IPS-18c (cell line): ENCODE results near the gene APMAP.

Experiments used
- H3K4me3 ChIP-seq: 2 replicates; pipeline ENCODE4 v1.7.0; 2013; ENCODE audit warnings: low read depth, mild to moderate bottlenecking, low read length, moderate library complexity; ENCODE audit not compliant: insufficient read depth
- H3K9me3 ChIP-seq: one replicate; pipeline ENCODE4 v1.6.1; 2013; ENCODE audit warnings: mild to moderate bottlenecking, low read length, moderate library complexity; ENCODE audit not compliant: control insufficient read depth, insufficient read depth

Gene APMAP

DNA sequence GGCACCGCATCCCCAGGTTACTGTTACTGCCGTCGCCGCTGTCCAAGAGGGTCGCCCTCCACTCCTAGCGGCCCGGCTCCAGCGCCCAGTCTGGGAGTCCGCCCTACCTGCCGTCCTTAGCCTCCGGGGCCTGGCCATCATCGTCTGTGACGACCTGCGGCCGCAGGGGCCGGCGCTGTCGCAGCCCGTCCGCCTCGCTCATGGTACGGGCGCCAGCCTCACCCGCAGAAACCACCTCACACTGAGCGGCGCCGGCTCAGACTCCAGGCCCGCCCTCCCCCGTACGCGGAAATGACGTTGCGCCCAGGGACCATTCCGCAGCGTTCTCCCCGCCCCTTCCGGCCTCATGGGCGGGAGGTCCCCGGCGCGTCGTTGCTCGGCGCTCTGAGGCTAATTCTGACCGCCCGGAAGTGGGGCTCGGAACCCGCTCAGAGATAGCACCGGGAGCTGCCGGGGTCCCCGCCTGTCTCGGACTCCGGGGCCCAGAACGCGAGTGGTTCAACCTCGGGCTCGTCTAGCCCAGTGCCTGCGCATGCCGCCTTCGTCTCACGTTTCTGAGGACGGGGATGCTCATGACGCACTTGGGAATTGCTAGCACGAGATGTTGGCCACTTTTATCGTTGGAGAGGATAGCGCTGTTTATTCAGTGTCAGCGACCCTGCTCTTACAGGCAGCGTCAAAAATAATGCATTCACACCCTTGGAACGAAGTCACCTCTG, at the start of gene APMAP:
Gene APMAP (minus strand): TSS at position 265 of the 719 bp plus-strand sequence. CDS start 63 bp downstream, at position 202.
- H3K9me3 ChIP-seq, result no peaks in the 10 kb centered on the region
- peak within 1 kb of the TSS; percentile 95 for H3K4me3 ChIP-seq

- H3K4me3 ChIP-seq, result no peak overlapping the region
- no peaks in the 10 kb centered on the region for H3K9me3 ChIP-seq
Measured at GRCh38 chr20:25041813-25042530, 49.4 kb upstream of the APMAP start.

DNA sequence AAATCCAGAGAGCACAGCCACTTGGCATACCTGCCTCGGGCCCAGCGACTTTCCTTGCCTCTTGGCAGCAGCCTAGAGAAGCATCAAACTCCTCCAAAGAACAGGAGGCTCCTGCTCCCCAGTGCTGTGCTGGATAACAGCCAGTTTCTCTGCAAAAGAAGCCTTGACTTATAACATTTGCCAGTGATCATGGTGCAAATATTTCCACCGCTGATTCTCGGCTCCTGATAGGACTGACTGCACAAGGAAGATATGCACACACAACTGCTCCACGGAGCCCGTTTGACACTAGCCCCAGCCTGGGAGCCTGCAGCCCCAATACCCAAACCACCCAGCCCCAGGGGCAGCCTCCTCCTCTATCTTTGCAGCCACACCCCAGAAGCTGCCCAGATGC, 47.9 kb upstream of the APMAP start:
- no peak overlapping the region for H3K4me3 ChIP-seq
- H3K9me3 ChIP-seq, result no peaks in the 10 kb centered on the region

- Histone ChIP-seq H3K4me3 (no peak overlapping the region), H3K9me3 (no peaks in the 10 kb centered on the region)
Measured at GRCh38 chr20:25039697-25040437, 47.3 kb upstream of the APMAP start.

DNA sequence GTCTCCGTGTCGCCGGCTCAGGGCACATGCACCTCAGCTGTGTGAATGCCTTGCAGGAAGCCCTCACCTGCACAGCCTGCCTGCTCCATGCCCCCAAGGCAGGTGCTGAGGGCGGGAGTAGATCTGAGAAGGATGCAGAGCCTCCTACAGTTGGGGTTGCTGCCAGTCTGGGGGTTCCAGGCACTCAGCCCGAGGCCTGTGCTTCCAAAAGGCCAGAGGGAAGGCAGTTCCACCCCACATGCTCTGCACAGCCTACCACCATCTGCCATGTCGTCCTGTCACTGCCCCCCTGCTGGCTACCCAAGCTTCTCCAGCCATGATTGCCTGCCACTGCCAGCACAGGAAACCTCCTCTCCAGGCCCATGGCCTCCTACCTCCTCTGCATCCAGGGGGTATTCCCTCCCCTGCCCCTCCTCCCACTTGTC, 46.1 kb upstream of the APMAP start:
- no peaks in the 10 kb centered on the region for H3K9me3 ChIP-seq
- H3K4me3 ChIP-seq, result no peak overlapping the region

GRCh38 chr20:25038103-25038410, 45.5 kb upstream of the APMAP start:
- no peak overlapping the region for H3K4me3 ChIP-seq

DNA sequence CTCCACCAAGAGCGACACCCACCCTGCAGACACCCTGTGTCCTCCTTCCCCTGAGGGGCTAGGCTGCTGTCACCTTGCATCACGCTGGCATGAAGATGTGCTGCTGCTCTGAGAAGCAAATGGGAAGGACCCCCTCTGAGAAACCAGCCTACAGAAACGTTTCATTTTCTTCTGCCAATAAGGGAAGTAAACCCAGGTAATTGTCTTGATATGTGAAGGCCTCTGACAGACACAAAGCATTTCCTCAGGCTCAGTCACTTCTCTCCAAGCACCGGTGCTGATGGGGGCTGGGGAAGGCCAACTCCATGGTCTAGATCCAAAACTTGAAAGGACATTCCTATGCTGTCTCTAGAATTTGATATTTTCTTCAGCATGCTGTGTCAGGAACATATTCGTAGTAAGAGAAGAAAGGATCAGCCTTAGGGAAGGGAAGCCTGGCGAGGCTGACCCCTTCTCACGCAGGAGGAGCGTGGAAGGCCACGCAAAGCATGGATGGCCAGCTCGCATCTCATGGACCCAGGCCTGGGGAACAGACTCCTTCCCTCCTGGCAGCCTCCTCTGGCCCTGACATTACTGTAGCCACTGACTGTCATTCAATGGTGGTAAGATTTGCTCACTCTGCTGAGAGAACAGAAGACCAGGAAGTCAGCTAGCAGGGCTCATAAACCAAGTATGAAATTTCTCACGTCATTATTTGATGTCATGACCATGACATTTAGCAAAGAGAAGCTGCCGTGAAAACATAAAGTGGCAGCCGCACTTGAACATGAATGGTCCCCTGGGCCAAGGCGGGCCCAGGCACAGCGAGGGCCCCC, 44.9 kb upstream of the APMAP start:
- no peaks in the 10 kb centered on the region for H3K9me3 ChIP-seq
- no peak overlapping the region for H3K4me3 ChIP-seq

More at GRCh38 chr20:25038103-25038410, 45.5 kb upstream of the APMAP start:
- H3K9me3 ChIP-seq, result no peaks in the 10 kb centered on the region

DNA sequence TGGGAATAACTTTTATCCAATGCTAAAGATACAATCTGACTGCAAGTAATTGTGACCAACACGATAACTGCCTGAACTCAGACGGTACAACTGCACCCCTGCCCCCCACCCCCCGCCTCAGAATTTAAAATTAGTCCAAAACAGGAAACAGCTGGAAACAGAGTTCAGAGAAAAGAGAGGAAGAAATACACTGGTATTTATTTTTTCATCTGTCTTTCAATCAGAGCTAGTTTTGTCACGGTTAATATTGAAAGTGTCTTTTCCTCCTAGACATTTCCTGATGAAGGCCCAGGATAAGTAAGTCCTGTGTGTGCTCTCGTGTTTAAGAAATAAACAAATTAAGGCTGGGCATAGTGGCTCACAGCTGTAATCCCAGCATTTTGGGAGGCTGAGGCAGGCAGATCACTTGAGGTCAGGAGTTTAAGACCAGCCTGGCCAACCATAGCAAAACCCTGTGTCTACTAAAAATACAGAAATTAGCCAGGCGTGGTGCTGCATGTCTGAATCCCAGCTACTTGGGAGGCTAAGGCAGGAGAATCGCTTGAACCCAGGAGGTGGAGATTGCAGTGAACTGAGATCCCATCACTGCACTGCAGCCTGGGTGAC, 43.9 kb upstream of the APMAP start:
- Histone ChIP-seq H3K9me3 (no peaks in the 10 kb centered on the region), H3K4me3 (no peak overlapping the region)

- H3K4me3 ChIP-seq, result no peak overlapping the region
- no peaks in the 10 kb centered on the region for H3K9me3 ChIP-seq
Measured at GRCh38 chr20:25035921-25036320, 43.4 kb upstream of the APMAP start.

DNA sequence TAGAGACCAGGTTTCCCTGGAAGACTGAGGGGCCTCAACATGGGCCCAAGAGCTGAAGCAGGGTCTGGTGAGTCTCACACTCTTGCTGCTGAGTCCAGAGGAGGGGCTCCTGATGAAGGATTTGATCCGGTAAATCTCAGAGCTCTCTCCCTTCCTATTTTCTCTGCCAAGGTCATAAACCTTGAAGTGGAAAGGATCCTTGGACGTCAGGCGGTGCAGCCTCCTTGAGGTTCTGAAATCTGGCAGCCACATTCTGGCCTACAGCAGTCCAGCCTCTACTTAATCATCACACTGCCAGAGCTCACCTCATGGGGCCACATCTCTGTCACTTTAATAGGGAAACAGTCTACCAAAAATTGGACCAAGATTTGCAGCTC, 41.4 kb upstream of the APMAP start:
- H3K9me3 ChIP-seq, result no peaks in the 10 kb centered on the region
- no peak overlapping the region for H3K4me3 ChIP-seq

DNA sequence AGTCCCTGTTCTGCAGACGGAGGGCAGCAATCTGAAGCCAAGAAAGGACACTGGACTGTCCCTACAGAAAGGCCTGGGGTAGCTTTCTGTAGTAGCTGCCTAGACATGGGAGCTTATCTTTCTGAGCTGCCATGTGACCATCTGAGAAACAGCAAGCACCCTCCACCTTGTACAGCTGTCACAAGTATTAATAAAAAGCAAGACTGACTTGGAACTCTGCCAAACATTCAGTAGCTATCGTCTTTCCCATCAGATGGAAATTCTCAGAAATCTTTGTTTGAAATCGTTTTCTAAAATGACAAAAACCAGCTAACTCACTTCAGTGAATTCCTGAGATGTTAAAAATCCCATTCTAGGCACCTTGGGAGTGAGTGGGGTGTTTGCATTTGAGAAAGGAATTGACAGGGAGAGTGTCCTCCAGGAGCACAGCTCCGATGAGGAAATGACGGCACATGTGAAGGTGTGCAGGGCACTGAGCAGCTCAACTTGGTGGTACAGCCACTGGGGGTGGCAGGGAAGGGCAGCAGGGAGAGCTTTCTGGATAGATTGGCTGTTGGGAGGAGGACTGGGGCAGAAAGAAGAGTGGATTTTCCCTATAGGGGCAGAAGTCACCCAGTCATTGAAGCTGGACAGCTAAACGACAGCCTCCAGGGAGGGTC, 40.8 kb upstream of the APMAP start:
- H3K4me3 ChIP-seq, result no peak overlapping the region
- no peaks in the 10 kb centered on the region for H3K9me3 ChIP-seq

DNA sequence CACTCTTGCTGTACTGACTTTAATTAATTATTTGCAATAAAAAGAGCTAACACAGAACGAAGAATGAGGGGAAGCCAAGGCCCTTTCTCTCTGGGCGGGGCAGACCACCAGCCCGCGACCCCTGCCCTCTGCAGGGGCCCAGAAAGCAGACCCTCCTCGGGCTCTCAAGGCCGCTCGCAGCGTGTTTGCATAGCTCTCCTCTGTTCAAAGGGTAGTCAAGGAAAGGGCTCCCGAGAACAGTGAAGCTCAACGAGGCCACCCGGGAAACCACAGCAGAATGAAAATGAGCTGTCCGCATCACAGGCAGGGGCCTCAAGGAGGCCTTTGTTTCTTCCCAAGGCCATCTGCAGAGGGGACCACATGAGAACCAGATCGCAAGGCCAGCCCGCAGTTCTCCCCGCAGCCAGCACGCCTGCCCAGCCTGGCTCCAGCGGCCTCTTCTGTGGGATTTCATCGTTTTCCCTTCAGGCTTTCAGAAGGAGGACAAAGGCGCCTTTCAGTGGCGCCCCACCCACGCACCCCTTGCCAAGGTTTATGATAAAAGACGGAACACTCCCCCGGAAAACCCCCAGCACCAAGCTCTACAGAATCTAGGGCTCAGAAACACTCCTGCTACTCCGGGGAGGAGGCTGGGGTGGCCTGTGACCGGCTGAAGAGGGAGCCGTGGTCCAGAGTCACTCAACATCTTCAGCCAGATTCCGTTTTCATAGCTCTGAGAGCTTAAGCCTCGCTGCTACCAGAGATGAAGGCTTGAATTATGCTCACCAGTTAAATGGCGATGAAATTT, 40.1 kb upstream of the APMAP start:
- Histone ChIP-seq H3K4me3 (no peak overlapping the region), H3K9me3 (no peaks in the 10 kb centered on the region)

- Histone ChIP-seq H3K9me3 (no peaks in the 10 kb centered on the region), H3K4me3 (no peak overlapping the region)
Measured at GRCh38 chr20:25032065-25032477, 39.5 kb upstream of the APMAP start.

- Histone ChIP-seq H3K4me3 (no peak overlapping the region), H3K9me3 (no peaks in the 10 kb centered on the region)
Measured at GRCh38 chr20:25031241-25031640, 38.7 kb upstream of the APMAP start.

- H3K4me3 ChIP-seq, result no peak overlapping the region
- H3K9me3 ChIP-seq, result no peaks in the 10 kb centered on the region
Measured at GRCh38 chr20:25030649-25031207, 38.2 kb upstream of the APMAP start.
